ENCODE data around the gene C1QL1.

Gene C1QL1

GRCh38 chr17:44932096-44932786 lies 35.9 kb downstream of the C1QL1 start:
- DNase-seq, result no peak

GRCh38 chr17:44931376-44931775 lies 36.7 kb downstream of the C1QL1 start:
- no peak for DNase-seq

GRCh38 chr17:44930667-44931066 lies 37.4 kb downstream of the C1QL1 start:
- no peak for DNase-seq

- no peak for DNase-seq
These were observed 39.0 kb downstream of the C1QL1 start for GRCh38 chr17:44928950-44929720.

- DNase-seq, result no peak
These were observed 40.0 kb downstream of the C1QL1 start for GRCh38 chr17:44928136-44928535.

GRCh38 chr17:44927696-44928095 lies 40.4 kb downstream of the C1QL1 start:
- no peak for DNase-seq

- no peak for DNase-seq
These were observed 41.1 kb downstream of the C1QL1 start for GRCh38 chr17:44926821-44927525.

- no peak for DNase-seq
These were observed 42.1 kb downstream of the C1QL1 start for GRCh38 chr17:44925731-44926697.

- no peak for DNase-seq
These were observed 44.0 kb downstream of the C1QL1 start for GRCh38 chr17:44924107-44924544.

- no peak for DNase-seq
These were observed 45.2 kb downstream of the C1QL1 start for GRCh38 chr17:44922746-44923470.

GRCh38 chr17:44922136-44922535 lies 46.0 kb downstream of the C1QL1 start:
- DNase-seq, result no peak

- DNase-seq, result no peak
These were observed 46.8 kb downstream of the C1QL1 start for GRCh38 chr17:44921122-44921882.

GRCh38 chr17:44920565-44920940 lies 47.5 kb downstream of the C1QL1 start:
- no peak for DNase-seq

- peak in 50 of 56 donors; percentile 31 to 87 (median 68) for DNase-seq
These were observed 48.1 kb downstream of the C1QL1 start for GRCh38 chr17:44919885-44920564.

- no peak for DNase-seq
These were observed 48.7 kb downstream of the C1QL1 start for GRCh38 chr17:44919411-44919810.

GRCh38 chr17:44918006-44918405 lies 50.1 kb downstream of the C1QL1 start:
- DNase-seq, result no peak

- DNase-seq, result no peak
These were observed 50.6 kb downstream of the C1QL1 start for GRCh38 chr17:44917456-44917855.

- DNase-seq, result peak in 50 of 56 donors; percentile 22 to 93 (median 72)
These were observed 51.3 kb downstream of the C1QL1 start for GRCh38 chr17:44916781-44917241.
